GM18858 (cell line): ENCODE data around the gene C3orf20.
"Not testable (repeated sequence)": the region's sequence is repeated elsewhere in the genome, so short reads cannot be mapped to it uniquely, and the experiment has no call there.

ENCODE experiments used
- ATAC-seq: cut with Tn5 transposase; IDR thresholded peaks from one replicate; pipeline ENCODE4 v1.9.1; 2021; ENCODE audit not compliant: unreplicated experiment

Gene C3orf20

GRCh38 chr3:14752979-14753378, 78.0 kb downstream of the C3orf20 start:
- ATAC-seq: not testable (repeated sequence)

DNA sequence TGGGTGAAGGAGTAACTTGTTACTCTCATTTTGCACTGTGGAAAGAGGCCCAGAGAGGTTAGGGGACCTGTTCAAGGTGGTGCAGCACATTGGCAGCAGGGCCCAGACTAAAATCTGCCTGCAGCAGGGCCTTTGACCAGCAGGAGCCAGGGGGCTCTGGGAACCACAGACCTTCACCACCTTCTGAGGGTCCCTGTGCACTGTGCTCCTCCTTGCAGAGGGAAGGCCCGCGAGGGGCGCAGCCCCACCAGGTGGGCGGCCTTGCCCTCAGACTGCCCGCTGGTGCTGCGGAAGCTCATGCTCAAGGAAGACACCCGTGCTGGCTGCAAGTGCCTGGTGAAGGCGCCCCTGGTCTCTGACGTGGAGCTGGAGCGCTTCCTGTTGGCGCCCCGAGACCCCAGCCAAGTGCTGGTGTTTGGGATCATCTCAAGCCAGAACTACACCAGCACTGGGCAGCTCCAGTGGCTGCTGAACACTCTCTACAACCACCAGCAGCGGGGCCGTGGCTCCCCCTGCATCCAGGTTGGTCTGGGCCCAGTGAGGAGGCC, 82.3 kb downstream of the C3orf20 start:
- ATAC-seq: no peak

DNA sequence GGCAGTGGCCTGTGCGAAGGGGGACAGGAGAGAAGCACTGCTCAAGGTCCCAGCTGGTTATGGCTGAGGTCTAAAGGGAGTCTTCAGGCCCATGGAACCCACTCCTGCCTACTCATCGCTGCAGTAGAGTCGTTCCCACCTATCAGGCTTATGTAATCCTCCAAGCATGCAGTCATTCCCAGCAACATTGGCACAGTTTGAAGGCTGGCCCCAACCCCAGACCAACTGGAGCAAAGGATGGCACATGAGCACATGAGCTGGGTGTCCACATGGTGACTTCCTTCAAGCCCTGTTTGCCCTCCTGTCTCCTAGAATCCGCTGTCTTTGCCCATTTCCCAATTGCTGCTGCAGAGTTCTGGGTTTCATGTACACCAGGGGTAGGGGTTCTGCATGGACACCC, 83.4 kb downstream of the C3orf20 start:
- ATAC-seq: no peak

DNA sequence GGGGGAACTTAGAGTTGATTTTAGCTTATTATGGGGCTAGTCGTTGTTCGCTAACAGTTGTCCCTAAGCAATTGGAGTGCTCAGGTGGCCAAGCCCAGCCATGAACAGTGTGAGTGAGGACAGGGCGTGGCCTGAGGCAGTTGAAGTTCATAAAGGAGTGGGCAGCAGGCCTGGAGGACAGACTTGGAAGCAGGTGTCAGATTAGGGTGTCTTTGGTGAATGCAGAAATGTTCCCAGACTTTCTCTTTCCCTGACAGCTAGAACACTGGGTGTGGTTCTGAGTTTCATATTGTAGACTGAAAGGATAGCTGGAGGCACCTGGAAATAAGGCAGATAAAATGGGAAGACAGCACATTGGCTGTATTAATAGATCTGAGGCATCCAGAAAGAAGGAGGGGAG, 84.0 kb downstream of the C3orf20 start:
- ATAC-seq: no peak

- no peak for ATAC-seq
Observed at GRCh38 chr3:14760185-14760584, 85.2 kb downstream of the C3orf20 start.

DNA sequence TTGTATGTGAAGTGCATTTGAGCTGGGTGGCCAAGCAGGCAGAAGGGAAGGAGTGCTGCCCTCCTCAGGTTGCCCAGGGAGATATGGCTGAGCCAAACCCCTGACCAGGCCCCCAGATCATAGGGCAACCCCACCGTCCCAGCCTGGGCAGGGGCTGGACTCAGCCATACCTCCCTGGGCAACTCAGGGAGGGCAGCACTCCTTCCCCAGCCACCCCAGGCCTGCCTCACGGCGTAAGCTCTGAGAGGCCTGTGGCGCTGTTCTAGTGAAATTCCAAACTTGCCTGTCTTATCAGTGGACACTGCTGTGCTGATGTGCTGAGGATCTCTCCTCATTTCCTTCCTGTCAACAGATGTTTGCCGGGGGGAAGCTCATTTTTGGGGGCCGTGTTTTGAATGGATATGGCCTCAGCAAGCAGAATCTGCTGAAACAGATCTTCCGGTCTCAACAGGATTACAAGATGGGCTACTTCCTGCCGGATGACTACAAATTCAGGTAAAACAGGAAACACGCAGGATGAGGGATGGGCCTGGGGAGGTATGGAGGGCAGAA, 86.3 kb downstream of the C3orf20 start:
- ATAC-seq: no peak

DNA sequence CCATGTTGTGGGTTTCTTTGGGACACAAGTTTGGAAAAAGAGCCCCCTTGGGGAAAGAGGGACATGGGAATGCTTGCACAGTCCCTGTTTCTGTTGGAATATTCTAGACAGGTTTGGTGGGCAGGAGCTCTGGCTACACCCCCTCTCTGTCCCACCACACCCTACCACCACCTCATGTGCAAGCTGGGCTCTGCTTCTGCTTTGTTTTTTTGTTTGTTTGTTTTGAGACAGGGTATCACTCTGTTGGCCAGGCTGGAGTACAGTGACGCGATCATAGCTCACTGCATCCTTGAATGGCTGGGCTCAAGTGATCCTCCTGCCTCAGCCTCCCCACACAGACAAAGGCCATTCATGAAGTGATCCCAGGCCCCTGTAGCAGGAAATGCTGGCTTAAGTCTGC, 86.9 kb downstream of the C3orf20 start:
- ATAC-seq: no peak

DNA sequence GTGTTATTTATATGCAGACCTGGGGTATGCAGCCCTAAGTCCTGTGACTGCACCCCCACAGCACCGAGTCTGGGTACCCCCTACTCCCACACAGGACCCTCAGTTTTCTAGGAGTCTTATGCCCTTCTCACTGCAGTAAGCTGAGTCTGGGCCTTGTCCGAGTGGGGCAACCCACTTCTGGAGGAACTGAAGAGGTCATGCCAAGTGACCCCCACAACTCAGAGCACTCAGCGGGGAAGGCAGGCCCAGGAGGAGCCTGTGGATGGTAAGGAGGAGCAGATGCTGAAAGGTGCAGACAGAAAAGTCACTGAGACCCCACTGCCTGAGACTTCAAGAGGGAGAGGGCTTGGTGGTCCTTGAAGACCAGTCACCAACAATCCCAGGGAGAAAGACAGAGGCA, 87.8 kb downstream of the C3orf20 start:
- ATAC-seq: no peak

DNA sequence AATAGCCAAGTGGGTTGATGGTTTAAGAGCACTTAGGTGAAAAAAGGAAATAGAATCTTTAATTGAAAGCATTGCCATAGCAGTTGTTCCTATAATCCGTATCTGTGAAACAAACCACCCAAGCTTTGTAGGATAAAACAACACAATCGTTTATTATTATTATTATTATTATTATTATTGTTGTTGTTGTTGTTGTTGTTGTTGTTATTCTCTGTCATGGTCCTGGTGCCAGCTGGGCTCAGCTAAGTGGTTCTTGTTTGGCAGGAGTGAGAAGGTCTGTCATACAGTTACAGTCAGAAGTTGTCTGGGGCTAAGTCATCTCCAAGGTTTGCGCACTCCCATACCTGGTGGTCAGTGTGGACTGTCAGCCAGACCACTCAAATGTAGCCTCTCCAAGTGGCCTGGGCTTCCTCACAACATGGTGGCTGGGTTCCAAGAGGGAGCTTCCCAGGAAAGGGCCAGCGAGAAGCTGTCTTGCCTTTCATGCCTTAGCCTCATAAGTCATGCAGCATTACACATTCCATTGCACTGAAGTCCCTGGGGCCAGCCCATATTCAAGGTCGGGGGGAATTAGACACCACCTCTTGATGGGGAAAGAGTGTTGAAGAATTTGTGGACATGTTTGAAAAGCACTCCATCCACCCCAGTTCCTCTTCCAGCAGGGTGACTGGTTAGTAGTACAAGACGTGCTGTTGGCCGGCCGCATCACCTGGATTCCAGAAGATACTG, 89.6 kb downstream of the C3orf20 start:
- ATAC-seq: no peak

GRCh38 chr3:14765060-14765400, 90.1 kb downstream of the C3orf20 start:
- no peak for ATAC-seq

DNA sequence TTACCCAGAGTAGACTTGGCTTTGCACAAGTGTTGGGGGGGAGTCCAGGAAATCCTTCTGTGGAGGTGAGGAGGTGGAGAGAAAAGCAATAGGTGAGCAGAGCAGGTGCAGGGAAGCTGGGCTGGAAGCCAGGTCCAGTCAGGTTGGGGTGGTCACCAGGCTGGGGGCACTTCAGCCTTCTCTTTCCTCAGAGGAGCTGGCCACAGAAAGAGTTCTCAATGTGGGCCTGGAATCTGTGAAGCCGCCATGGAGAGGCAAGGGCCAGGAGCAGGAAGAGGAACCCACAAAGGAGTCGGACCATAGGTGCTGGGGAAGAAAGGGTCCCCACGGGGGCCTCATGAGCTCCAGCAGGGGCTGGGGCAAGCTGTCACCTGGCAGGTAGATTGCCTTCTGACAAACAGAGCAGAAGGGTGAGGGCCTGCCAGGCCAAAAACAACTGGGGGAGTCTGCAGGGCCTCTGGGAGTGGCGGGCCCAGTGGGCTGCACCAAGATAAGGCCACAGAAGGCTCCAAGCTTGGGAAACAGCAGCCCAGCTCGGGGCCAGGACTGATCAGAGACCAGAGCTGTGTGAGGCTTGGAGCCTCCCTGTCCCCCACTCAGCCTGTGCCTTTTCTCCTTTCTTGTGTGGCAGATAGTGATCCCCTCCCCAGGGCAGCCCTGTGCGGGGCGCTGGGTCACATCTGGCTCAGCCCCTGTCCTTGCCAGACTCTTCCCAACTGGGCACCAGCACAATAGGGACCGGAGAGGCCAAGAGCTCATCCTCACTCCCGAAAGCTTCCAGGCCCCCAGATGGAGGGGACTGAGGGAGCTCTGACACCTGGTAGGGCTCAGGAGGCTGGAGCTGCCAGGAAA, 90.9 kb downstream of the C3orf20 start:
- no peak for ATAC-seq

DNA sequence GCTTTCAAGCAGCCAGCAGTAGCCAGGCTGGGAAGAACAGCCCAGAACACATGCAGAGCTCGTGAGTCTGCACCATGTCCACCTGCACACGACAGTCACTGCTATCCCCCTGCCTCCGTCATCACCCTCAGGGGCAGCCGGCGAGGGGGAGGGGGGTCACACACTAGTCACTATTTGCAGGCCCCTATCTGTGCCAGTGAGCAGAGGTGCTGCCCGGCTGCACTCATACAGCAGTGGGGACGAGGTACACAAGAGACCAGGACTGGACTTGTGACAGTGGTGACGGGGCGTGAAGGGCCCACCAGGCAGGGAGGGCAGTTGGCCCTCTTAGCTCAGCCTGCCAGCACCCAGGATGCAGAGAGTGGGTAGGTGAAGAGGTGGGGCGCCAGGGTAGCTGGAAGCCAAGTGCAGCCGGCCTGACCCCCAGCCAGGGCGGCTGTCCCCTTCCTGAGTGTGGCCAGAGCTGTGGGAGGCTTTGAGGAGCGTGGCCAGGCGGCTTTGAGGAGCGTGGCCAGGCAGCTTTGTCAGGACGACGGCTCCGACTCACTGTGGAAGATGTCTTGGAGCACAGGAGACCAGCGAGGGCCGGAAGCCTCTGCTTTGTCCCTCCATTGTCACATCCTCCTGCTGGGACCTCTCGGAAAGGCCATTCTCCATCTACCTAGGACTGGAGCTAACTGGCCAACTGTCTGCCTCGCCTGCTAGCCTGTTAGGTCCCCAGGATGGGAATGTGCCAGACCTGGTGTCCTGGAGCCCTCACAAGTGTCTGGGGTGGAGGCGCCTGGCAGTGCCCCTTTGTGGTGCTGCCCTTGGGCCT, 91.7 kb downstream of the C3orf20 start:
- ATAC-seq: no peak

GRCh38 chr3:14767245-14768051, 92.5 kb downstream of the C3orf20 start:
- no peak for ATAC-seq

DNA sequence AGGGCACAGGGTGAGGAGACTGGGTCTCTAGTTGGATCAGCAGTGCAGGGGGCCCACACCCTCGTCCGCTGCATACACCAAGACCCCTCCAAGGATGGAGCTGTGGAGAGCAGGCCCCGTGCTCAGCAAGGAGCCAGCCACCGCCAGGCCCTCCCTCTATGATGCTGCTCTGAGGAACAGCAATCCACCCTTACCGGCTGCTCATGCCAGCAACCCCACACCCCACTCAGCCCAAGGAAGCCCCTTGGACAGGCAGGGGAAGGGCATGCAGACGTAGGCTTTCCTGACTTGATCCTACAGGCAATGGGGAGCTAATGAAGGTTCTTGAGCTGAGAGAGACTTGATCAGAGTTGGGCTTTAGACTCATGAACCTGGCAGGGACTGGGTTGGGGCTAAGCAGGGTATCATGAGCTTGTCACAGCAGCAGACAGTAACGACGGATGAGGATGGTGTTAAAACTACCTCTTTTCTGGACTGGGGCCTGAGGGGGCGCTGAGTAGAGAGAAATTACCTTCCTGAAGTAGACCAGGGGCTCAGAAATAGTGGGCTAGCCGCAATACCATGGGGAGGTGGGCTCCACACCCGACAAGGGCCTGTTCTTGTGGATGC, 93.3 kb downstream of the C3orf20 start:
- no peak for ATAC-seq

DNA sequence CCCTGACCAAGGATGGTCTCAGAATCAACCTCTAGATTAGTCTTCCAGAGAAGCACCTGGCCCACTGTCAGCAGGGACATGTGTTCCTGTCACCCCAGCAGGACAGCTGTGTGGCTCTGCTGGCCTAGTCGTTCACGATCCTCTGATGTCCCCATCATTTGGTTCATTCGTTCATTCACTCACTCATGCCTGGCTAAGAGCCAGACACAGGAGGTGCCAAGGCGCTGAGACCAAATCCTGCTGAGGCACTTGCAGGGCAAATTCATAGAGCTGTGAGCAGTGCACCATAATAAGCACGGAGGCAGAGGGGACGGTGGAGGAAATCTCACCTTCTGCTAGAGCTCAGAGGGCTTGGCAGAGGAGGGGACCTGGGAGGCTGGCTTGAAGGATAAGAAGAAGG, 93.9 kb downstream of the C3orf20 start:
- ATAC-seq: no peak

GRCh38 chr3:14769544-14770325, 94.8 kb downstream of the C3orf20 start:
- no peak for ATAC-seq

DNA sequence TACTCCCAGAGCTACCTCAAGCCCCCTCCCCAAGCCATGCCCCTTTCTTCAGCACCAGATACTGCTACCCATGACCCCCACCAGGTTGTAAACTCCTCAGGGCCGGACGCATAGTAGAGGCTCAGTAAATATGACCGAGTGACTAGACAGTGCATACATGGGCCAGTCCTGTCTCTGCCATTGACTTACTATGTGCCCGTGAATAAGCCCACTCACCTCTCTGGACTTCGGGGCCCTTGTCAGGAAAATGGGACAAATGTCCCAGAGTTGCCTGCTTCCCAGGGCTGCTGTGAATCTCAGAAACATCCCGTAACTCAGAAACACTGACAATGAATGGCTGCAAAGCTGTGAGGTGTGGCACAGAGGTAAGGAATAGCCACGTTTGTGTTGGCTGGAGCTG, 95.7 kb downstream of the C3orf20 start:
- no peak for ATAC-seq

DNA sequence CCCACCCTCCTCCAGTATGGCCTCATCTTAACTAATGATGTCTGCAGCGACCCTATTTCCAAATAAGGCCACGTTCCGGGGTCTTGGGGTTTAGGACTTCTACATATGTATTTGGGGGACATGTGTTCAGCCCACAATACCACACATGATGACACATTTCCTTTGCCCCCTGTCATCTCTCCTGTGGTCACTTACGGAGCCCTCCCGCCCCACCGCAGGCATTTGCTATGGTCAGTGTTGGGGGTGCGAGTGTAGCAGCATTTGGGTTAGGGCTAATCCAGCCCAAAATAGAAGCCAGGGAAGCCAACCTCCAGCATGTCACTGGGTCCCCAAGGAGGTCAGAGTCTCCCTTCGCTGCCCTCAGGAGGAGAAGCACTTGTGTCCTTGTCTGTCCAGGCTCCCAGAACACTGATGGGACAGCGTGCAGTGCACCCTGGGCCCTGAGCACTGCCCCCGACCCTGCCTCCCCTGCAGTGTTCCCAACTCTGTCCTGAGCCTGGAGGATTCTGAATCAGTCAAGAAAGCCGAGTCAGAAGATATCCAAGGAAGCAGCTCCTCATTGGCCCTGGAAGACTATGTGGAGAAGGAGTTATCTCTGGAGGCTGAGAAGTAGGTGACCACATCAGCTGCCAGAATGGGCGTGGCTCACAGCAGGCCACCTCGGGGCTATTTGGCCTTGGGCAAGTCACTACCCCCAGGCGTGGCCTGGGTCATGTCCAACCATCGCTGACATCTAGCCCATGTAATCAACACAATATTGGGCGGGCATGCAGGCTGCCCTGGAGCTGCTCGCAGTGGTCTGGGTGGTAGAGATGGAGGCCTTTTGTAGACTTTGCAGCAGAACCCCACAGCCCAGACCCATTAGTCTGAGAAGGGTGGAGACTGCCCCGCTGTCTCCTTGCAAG, 96.9 kb downstream of the C3orf20 start:
- no peak for ATAC-seq
